Right lobe of liver (tissue), 6 donors: ENCODE results near the gene EFR3B. TPM values are rescaled to one million over a fixed set of nuclear protein-coding genes. Genes with fewer than 3 reads are reported as not detected.

Source experiments
- ATAC-seq, 4 donors: fragments of 200-7000 bp; cut with Tn5 transposase; one replicate each; pipeline ENCODE4 v1.9.1; 2020; ENCODE audit warnings: mild to moderate bottlenecking in 4 of 4, moderate library complexity in 4 of 4
- DNase-seq, 3 donors: peaks; one replicate each; pipeline ENCODE4 v3.0.0-alpha.2; 2020
- H3K27ac ChIP-seq, 3 donors: fragments of 200-600 bp; one replicate each; pipeline ENCODE4 v1.8.0; 2022
- H3K27me3 ChIP-seq, 2 donors: fragments of 200-600 bp; one replicate each; pipeline ENCODE4 v1.8.0; 2022
- H3K36me3 ChIP-seq, 4 donors: fragments of 200-600 bp; sonication (generic) in 1 of 4; one replicate each; pipeline versions ENCODE4 v1.5.1 to v1.8.0; 2017 to 2022; ENCODE audit warnings: control low read depth in 1 of 4
- H3K4me1 ChIP-seq, 4 donors: fragments of 200-600 bp; sonication (generic) in 1 of 4; one replicate each; pipeline versions ENCODE4 v1.5.1 to v1.8.0; 2017 to 2022; ENCODE audit warnings: control low read depth in 1 of 4
- H3K4me3 ChIP-seq, 3 donors: fragments of 200-600 bp; one replicate each; pipeline ENCODE4 v1.8.0; 2022
- H3K9me3 ChIP-seq, 4 donors: fragments of 200-600 bp; sonication (generic) in 1 of 4; one replicate each; pipeline versions ENCODE4 v1.5.1 to v1.8.0; 2017 to 2022; ENCODE audit warnings: control low read depth in 1 of 4
- POLR2A ChIP-seq: fragments of 450-650 bp; IDR thresholded peaks from one replicate; pipeline ENCODE4 v1.6.1; 2017; ENCODE audit warnings: antibody characterized with exemption, mild to moderate bottlenecking
- WGBS: methylation state at CpG from one replicate; pipeline ENCODE4 v1.1.6; 2018; ENCODE audit warnings: low coverage, low lambda C conversion rate; ENCODE audit not compliant: insufficient coverage; ENCODE audit errors: missing lambda C conversion rate; 5-methylcytosine and 5-hydroxymethylcytosine counted together
- intact Hi-C, 2 donors: fragments of 100-400 bp; cut with DNase I; formaldehyde crosslinking; loops; one replicate each; pipeline versions ENCODE4 v1.11.2 to v1.14.1; 2022
- total RNA-seq, 6 experiments: library from RNA; depleted of rRNA in 2 of 6; stranded (reverse); fragments of >200 nt in 2 of 6; fragmentation: NEBNext Ultra II Directional in 3 of 6; extraction: Animal tissue kit (Norgen Biotek cat#: 25700) in 3 of 6; gene quantifications; one replicate each; pipeline versions ENCODE4 v1.1.0 to v1.2.4, GENCODE V29; 2016 to 2023
- TF ChIP-seq, protein P1 (sequence below), 4 donors: fragments of 200-600 bp in 3 of 4; fragments of 450-650 bp in 1 of 4; IDR thresholded peaks; one replicate each; pipeline versions ENCODE4 v1.5.1 to v1.8.0; 2016 to 2022; ENCODE audit warnings: antibody characterized with exemption in 4 of 4, mild to moderate bottlenecking in 2 of 4
- donor health status: DM: no; HTN: yes; CAD: no.
- donor health status: DM: no; HTN: no; CAD: no.
- donor health status: DM: no; HTN: no; CAD: no.
- donor health status: DM: no; HTN: yes; CAD: no.
- donor health status: DM: no; HTN: yes; CAD: no.

EFR3B gene
- total RNA-seq, 6 experiments from 2014 or later: 0.12 to 0.33 (median 0.16) TPM; not detected in 1

- ATAC-seq: peak; percentile 63 to 68 (median 67)
- Histone ChIP-seq H3K4me3 (peak within 1 kb of the TSS in 2 of 3 donors; percentile 2 to 42), H3K27ac (no peak within 1 kb of the TSS), H3K36me3 (no peaks in the 10 kb centered on the region), H3K27me3 (peaks cover 0 to 6% of the 10 kb centered on the region in 2 donors), H3K9me3 (no peaks in the 10 kb centered on the region), H3K4me1 (peaks cover 0 to 8% (median 0%) of the 10 kb centered on the region in 4 donors)
- TF ChIP-seq, protein P1, sequence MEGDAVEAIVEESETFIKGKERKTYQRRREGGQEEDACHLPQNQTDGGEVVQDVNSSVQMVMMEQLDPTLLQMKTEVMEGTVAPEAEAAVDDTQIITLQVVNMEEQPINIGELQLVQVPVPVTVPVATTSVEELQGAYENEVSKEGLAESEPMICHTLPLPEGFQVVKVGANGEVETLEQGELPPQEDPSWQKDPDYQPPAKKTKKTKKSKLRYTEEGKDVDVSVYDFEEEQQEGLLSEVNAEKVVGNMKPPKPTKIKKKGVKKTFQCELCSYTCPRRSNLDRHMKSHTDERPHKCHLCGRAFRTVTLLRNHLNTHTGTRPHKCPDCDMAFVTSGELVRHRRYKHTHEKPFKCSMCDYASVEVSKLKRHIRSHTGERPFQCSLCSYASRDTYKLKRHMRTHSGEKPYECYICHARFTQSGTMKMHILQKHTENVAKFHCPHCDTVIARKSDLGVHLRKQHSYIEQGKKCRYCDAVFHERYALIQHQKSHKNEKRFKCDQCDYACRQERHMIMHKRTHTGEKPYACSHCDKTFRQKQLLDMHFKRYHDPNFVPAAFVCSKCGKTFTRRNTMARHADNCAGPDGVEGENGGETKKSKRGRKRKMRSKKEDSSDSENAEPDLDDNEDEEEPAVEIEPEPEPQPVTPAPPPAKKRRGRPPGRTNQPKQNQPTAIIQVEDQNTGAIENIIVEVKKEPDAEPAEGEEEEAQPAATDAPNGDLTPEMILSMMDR (IDR thresholded peaks at IDR 0.05): no peak
- no peak for TF ChIP-seq POLR2A
- intact Hi-C loops: no loop called here
- 9% methylated on average over 22 of the region's 75 CpGs for WGBS
- peak in 1 of 3 donors; percentile 28 for DNase-seq
Measured at GRCh38 chr2:25168256-25169072, 126.6 kb downstream of the EFR3B start, which contains the start of gene POMC. Gene POMC (minus strand): TSS chr2:25168580. CDS start chr2:25164772, 3,808 bp downstream.

GRCh38 chr2:25169073-25169470 is 127.2 kb downstream of the EFR3B start:
- DNase-seq: no peak
- ATAC-seq: peak in 1 of 4 donors; percentile 10
- no peaks in the 10 kb centered on the region for H3K9me3 ChIP-seq
- no peak for TF ChIP-seq POLR2A
- TF ChIP-seq, protein P1 (IDR thresholded peaks at IDR 0.05): no peak
- no peak overlapping the region for H3K4me3 ChIP-seq
- 29% methylated on average over 2 of the region's 2 CpGs for WGBS
- H3K27ac ChIP-seq: no peak overlapping the region
- peaks cover 0 to 6% of the 10 kb centered on the region in 2 donors for H3K27me3 ChIP-seq
- no peaks in the 10 kb centered on the region for H3K36me3 ChIP-seq
- H3K4me1 ChIP-seq: peaks cover 0 to 8% (median 0%) of the 10 kb centered on the region in 4 donors
- intact Hi-C loops: no loop called here

DNA sequence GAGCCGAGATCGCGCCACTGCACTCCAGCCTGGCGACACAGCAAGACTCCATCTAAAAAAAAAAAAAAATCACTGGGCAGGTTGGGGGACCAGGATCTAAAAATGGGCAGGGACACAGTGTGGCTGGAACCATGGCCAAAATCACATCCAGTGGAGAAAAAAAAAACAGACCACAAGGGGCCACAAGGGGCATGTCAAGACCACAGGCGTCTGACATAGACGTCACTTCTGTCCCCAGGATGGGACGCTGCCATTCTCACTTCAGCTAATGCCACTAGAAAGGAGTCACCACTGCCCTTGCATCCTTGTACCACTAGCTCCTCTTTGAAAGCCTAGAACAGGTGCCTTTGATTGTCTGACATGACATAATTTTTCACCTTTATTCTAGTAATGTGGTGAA is 129.0 kb downstream of the EFR3B start:
- no peak overlapping the region for H3K4me3 ChIP-seq
- H3K36me3 ChIP-seq: no peaks in the 10 kb centered on the region
- no peak for DNase-seq
- no peak for TF ChIP-seq POLR2A
- TF ChIP-seq, protein P1 (IDR thresholded peaks at IDR 0.05): no peak
- WGBS: 45% methylated on average over 2 of the region's 7 CpGs
- no peak for ATAC-seq
- peaks cover 0 to 6% of the 10 kb centered on the region in 2 donors for H3K27me3 ChIP-seq
- no peak overlapping the region for H3K27ac ChIP-seq
- peaks cover 0 to 8% (median 0%) of the 10 kb centered on the region in 4 donors for H3K4me1 ChIP-seq
- H3K9me3 ChIP-seq: no peaks in the 10 kb centered on the region
- intact Hi-C loops: no loop called here

DNA sequence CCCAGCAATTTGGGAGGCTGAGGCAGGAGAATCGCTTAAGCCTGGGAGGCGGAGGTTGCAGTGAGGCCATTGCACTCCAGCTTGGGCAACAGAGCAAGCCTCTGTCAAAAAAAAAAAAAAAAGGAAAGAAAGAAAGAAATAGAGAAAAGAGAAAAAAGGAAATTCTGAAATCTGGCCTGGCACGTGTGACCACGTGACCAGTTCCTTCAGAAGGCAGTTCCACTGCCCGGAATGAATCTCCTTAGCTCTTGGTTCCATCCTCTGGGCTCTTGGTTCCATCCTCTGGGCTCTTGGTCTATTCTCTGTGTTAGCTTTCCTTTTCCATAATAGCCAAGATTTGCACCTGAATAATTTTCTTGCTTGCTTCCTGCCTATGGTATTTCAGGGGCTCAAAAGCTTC is 131.8 kb downstream of the EFR3B start:
- TF ChIP-seq, protein P1 (IDR thresholded peaks at IDR 0.05): no peak
- no peak for TF ChIP-seq POLR2A
- no peaks in the 10 kb centered on the region for H3K36me3 ChIP-seq
- WGBS: 50% methylated on average over 3 of the region's 5 CpGs
- H3K9me3 ChIP-seq: no peaks in the 10 kb centered on the region
- no peak overlapping the region for H3K4me3 ChIP-seq
- intact Hi-C loops: no loop called here
- peaks cover 0 to under 1% (median 0%) of the 10 kb centered on the region in 4 donors for H3K4me1 ChIP-seq
- H3K27me3 ChIP-seq: no peaks in the 10 kb centered on the region
- ATAC-seq (no peak), DNase-seq (no peak)
- no peak overlapping the region for H3K27ac ChIP-seq
